AG09309 (cell line): ENCODE measurements around the gene LRCH2.

Source experiments
- DNase-seq: peaks from one replicate; pipeline ENCODE4 v3.0.0-alpha.2; 2010; ENCODE audit warnings: low read depth
- H3K4me3 ChIP-seq: 2 replicates; pipeline ENCODE4 v1.5.1; 2011; ENCODE audit warnings: mild to moderate bottlenecking, low read depth, low read length, moderate library complexity; ENCODE audit not compliant: control insufficient read depth
- TF ChIP-seq, protein P1 (sequence below): IDR thresholded peaks from 2 replicates; pipeline ENCODE4 v1.5.1; 2011; ENCODE audit warnings: mild to moderate bottlenecking, low read depth, low read length, inconsistent platforms; ENCODE audit not compliant: insufficient read depth, control insufficient read depth; ENCODE audit errors: missing control alignments

Gene LRCH2

DNA sequence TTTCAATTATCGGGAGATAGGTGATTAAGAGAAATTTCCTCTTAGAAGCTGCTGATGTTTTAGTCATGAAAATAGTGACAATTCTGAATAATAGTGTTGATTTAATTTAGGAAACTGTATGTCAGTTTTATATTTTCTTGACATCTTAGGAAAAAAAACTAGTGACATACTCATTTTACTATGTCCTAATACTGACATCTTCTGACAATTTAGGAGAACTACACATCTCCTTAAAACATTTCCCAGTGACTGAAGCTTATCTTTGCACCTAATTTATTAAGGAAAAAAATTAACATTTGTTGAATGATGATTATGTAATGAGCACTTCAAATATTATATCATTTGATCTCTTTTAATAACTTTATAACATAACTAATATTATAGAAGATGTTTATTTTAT lies 86.7 kb downstream of the LRCH2 start:
- TF ChIP-seq, protein P1, sequence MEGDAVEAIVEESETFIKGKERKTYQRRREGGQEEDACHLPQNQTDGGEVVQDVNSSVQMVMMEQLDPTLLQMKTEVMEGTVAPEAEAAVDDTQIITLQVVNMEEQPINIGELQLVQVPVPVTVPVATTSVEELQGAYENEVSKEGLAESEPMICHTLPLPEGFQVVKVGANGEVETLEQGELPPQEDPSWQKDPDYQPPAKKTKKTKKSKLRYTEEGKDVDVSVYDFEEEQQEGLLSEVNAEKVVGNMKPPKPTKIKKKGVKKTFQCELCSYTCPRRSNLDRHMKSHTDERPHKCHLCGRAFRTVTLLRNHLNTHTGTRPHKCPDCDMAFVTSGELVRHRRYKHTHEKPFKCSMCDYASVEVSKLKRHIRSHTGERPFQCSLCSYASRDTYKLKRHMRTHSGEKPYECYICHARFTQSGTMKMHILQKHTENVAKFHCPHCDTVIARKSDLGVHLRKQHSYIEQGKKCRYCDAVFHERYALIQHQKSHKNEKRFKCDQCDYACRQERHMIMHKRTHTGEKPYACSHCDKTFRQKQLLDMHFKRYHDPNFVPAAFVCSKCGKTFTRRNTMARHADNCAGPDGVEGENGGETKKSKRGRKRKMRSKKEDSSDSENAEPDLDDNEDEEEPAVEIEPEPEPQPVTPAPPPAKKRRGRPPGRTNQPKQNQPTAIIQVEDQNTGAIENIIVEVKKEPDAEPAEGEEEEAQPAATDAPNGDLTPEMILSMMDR = peak; percentile 22
- no peak for DNase-seq
- H3K4me3 ChIP-seq = no peak overlapping the region

- H3K4me3 ChIP-seq = no peak overlapping the region
- no peak for DNase-seq
- TF ChIP-seq, protein P1 = no peak
Observed at GRCh38 chrX:115142057-115142456, 91.8 kb downstream of the LRCH2 start.

- H3K4me3 ChIP-seq = no peak overlapping the region
- TF ChIP-seq, protein P1 = no peak
- DNase-seq = no peak
Observed at GRCh38 chrX:115138040-115138439, 95.9 kb downstream of the LRCH2 start.

DNA sequence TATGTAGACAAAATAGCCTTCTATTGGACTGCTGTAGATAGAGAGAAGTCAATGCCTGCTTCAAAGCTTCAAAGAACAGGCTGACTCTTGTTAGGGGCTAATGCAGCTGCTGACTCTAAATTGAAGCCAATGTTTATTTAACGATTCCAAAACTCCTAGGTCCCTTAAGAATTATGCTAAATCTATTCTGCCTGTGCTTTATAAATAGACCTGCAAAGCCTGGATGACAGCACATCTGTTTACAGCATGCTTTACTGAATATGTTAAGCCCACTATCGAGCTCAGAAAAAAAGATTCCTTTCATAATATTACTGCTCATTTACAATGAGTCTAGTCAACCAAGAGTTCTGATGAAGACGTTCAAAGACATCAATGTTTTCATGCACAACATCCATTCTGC lies 99.5 kb downstream of the LRCH2 start:
- DNase-seq = no peak
- TF ChIP-seq, protein P1 = no peak
- H3K4me3 ChIP-seq = no peak overlapping the region

DNA sequence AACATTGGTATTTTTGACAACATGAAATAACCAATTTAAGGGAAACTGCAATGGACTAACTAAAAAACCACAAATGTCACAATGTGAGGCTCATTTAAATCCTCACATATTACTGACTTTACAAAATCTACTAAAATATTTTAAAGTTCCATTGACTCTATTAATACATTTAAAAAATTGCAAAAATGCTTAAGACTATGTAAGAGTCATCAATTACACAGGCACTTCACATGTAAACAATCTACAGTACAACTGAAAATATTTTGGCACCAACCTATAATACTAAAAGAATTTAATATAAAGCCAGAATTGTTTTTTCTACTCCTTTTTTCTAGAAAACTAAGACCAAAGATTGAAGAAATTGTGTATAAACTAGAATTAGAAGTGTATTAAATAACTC lies 121.5 kb downstream of the LRCH2 start:
- H3K4me3 ChIP-seq = no peak overlapping the region
- TF ChIP-seq, protein P1 = no peak

DNA sequence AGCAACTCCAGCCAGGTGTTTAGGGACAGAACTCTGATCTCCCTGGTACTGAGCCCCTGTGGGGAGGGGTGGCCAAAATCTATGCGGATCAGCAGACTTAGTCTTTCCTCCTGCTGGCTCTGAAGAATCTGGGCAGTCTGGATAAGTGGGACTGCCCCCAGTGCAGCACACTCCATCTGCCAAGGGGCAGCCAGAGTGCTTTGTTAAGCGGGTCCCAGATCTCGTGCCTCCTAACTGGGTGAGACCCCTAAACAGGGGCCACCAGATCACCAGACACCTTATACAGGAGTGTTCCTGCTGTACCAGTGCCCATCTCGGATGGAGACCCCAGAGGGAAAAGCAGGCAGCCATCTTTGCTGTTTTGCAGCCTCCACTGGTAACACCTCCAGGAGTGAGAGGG lies 135.0 kb downstream of the LRCH2 start:
- DNase-seq = no peak
- TF ChIP-seq, protein P1 = no peak
- H3K4me3 ChIP-seq = no peak overlapping the region

More for the DNA sequence above, 121.5 kb downstream of the LRCH2 start:
- no peak for DNase-seq

GRCh38 chrX:115093191-115093590 lies 140.7 kb downstream of the LRCH2 start:
- H3K4me3 ChIP-seq = no peak overlapping the region
- DNase-seq = no peak
- TF ChIP-seq, protein P1 = no peak
